GM21825 (cell line): ENCODE data around the gene TTBK1.

ENCODE experiments used
- ATAC-seq: cut with Tn5 transposase; IDR thresholded peaks from one replicate; pipeline ENCODE4 v1.9.1; 2021; ENCODE audit warnings: mild to moderate bottlenecking, moderate library complexity; ENCODE audit not compliant: unreplicated experiment

Gene TTBK1

GRCh38 chr6:43222418-43223059 is 20.7 kb upstream of the TTBK1 start:
- ATAC-seq = no peak

- no peak for ATAC-seq
Measured at GRCh38 chr6:43223175-43223574, 20.1 kb upstream of the TTBK1 start.

GRCh38 chr6:43226192-43226851 is 17.0 kb upstream of the TTBK1 start:
- ATAC-seq = no peak

- ATAC-seq = peak; percentile 59
Measured at GRCh38 chr6:43228951-43229802, 14.1 kb upstream of the TTBK1 start, which contains the start of gene DNPH1. Gene DNPH1 (minus strand): TSS chr6:43229481. CDS start chr6:43229456, 25 bp downstream.

GRCh38 chr6:43229803-43230620 is 13.3 kb upstream of the TTBK1 start:
- no peak for ATAC-seq

GRCh38 chr6:43231053-43231452 is 12.2 kb upstream of the TTBK1 start:
- no peak for ATAC-seq

GRCh38 chr6:43231735-43232450 is 11.4 kb upstream of the TTBK1 start:
- ATAC-seq = no peak

GRCh38 chr6:43235841-43236240 is 7.4 kb upstream of the TTBK1 start:
- no peak for ATAC-seq

GRCh38 chr6:43239054-43239453 is 4.2 kb upstream of the TTBK1 start:
- ATAC-seq = no peak

GRCh38 chr6:43240950-43241349 is 2.3 kb upstream of the TTBK1 start:
- ATAC-seq = no peak

GRCh38 chr6:43241446-43241845 is 1.8 kb upstream of the TTBK1 start:
- ATAC-seq = no peak

GRCh38 chr6:43243664-43244321 is 512 bp downstream of the TTBK1 start:
- ATAC-seq = no peak

GRCh38 chr6:43246301-43247113 is 3.2 kb downstream of the TTBK1 start:
- ATAC-seq = peak; percentile 29

- ATAC-seq = peak; percentile 85
Measured at GRCh38 chr6:43247114-43247999, 4.1 kb downstream of the TTBK1 start.

- no peak for ATAC-seq
Measured at GRCh38 chr6:43248101-43248500, 4.8 kb downstream of the TTBK1 start.

GRCh38 chr6:43248791-43249190 is 5.5 kb downstream of the TTBK1 start:
- no peak for ATAC-seq

GRCh38 chr6:43250992-43251373 is 7.7 kb downstream of the TTBK1 start:
- no peak for ATAC-seq

GRCh38 chr6:43253401-43253800 is 10.1 kb downstream of the TTBK1 start:
- ATAC-seq = no peak
